ENCODE data around the gene MAPK10.

MAPK10 gene

GRCh38 chr4:86184901-86185285 is 175.0 kb downstream of the MAPK10 start (continued):
- TF ChIP-seq ZNF362 (tag by site-specific recombination; IDR thresholded peaks at IDR 0.05) (no peak), ZNF791 (tag by site-specific recombination; IDR thresholded peaks at IDR 0.05) (no peak), ZBTB7A (tag by site-specific recombination; IDR thresholded peaks at IDR 0.05; ENCODE audit: low read depth) (no peak), ZNF626 (tag by site-specific recombination; IDR thresholded peaks at IDR 0.05) (no peak), ZNF843 (tag by site-specific recombination; IDR thresholded peaks at IDR 0.05) (no peak), REPIN1 (tag by site-specific recombination; IDR thresholded peaks at IDR 0.05; ENCODE audit: low read depth) (no peak), WT1 (tag by site-specific recombination; IDR thresholded peaks at IDR 0.05) (no peak), YY2 (tag by site-specific recombination; IDR thresholded peaks at IDR 0.05) (no peak), KLF16 (tag by site-specific recombination; IDR thresholded peaks at IDR 0.05) (no peak), KLF17 (tag by site-specific recombination; IDR thresholded peaks at IDR 0.05) (no peak)
- TF ChIP-seq, protein P1, sequence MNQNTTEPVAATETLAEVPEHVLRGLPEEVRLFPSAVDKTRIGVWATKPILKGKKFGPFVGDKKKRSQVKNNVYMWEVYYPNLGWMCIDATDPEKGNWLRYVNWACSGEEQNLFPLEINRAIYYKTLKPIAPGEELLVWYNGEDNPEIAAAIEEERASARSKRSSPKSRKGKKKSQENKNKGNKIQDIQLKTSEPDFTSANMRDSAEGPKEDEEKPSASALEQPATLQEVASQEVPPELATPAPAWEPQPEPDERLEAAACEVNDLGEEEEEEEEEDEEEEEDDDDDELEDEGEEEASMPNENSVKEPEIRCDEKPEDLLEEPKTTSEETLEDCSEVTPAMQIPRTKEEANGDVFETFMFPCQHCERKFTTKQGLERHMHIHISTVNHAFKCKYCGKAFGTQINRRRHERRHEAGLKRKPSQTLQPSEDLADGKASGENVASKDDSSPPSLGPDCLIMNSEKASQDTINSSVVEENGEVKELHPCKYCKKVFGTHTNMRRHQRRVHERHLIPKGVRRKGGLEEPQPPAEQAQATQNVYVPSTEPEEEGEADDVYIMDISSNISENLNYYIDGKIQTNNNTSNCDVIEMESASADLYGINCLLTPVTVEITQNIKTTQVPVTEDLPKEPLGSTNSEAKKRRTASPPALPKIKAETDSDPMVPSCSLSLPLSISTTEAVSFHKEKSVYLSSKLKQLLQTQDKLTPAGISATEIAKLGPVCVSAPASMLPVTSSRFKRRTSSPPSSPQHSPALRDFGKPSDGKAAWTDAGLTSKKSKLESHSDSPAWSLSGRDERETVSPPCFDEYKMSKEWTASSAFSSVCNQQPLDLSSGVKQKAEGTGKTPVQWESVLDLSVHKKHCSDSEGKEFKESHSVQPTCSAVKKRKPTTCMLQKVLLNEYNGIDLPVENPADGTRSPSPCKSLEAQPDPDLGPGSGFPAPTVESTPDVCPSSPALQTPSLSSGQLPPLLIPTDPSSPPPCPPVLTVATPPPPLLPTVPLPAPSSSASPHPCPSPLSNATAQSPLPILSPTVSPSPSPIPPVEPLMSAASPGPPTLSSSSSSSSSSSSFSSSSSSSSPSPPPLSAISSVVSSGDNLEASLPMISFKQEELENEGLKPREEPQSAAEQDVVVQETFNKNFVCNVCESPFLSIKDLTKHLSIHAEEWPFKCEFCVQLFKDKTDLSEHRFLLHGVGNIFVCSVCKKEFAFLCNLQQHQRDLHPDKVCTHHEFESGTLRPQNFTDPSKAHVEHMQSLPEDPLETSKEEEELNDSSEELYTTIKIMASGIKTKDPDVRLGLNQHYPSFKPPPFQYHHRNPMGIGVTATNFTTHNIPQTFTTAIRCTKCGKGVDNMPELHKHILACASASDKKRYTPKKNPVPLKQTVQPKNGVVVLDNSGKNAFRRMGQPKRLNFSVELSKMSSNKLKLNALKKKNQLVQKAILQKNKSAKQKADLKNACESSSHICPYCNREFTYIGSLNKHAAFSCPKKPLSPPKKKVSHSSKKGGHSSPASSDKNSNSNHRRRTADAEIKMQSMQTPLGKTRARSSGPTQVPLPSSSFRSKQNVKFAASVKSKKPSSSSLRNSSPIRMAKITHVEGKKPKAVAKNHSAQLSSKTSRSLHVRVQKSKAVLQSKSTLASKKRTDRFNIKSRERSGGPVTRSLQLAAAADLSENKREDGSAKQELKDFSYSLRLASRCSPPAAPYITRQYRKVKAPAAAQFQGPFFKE (tag by site-specific recombination; IDR thresholded peaks at IDR 0.05; ENCODE audit: borderline replicate concordance): no peak
- TF ChIP-seq, protein P2, sequence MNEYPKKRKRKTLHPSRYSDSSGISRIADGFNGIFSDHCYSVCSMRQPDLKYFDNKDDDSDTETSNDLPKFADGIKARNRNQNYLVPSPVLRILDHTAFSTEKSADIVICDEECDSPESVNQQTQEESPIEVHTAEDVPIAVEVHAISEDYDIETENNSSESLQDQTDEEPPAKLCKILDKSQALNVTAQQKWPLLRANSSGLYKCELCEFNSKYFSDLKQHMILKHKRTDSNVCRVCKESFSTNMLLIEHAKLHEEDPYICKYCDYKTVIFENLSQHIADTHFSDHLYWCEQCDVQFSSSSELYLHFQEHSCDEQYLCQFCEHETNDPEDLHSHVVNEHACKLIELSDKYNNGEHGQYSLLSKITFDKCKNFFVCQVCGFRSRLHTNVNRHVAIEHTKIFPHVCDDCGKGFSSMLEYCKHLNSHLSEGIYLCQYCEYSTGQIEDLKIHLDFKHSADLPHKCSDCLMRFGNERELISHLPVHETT (tag by site-specific recombination; IDR thresholded peaks at IDR 0.05): no peak

DNA sequence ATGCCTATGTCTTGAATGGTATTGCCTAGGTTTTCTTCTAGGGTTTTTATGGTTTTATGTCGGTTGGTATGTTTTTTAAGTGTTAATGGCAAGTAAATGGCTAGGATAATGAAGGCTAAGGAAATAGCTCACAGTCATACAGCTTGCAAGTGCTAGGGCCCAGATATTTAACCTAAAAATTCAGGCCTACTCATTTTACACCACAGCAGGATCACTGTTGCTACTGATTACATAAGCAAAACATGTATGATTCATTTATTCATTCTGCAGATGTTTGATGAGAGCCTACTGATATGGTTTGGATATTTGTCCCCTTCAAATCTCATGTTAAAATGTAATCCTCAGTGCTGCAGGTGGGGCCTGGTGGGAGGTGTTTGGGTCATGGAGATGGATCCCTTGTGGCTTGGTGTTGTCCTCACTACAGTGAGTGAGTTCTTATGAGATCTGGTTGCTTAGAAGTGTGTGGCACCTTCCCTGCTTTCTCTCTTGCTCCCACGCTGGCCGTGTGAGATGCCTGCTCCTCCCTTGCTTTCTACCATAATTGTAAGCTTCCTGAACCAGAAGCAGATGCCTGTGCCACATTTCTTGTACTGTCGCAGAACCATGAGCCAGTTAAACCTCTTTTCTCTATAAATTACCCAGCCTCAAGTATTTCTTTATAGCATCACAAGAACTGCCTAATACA is 175.5 kb downstream of the MAPK10 start:
- Histone ChIP-seq H3K36me3 (ENCODE audit: control insufficient read depth in 2 of 2, insufficient read depth in 1 of 2, low read length in 2 of 2) (no peaks in the 10 kb centered on the region), H3K9me3 (ENCODE audit: control insufficient read depth, insufficient read depth, low read depth, low read length) (no peaks in the 10 kb centered on the region), H3K4me3 (ENCODE audit: low read depth, low read length) (no peak overlapping the region), H3K27ac (ENCODE audit: extremely low read depth, low read depth, low read length) (no peak overlapping the region), H3K4me1 (ENCODE audit: control insufficient read depth, insufficient read depth, low read length) (no peaks in the 10 kb centered on the region)
- ChIA-PET POLR2A (no interaction called here), CTCF (no interaction called here)
- TF ChIP-seq ZNF48 (tag by site-specific recombination; IDR thresholded peaks at IDR 0.05): no peak

DNA sequence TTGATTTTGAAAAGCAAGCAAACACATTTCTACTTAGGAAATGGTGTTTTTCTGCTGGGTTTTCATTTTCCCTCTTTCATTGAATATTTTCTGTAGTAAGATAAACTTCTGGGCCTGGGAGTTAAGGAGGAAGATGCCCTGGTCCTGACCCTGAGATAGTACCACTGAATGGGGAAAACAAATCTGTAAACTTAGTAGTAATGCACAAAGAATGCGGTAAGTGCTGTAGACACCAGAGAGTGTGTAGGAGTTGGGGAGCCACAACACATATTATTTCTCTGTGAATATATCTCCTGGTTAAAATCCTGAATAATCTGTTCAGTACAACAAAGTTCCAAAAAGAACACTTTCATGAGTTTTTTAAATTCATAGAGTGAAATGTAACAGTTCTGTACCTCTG is 178.3 kb downstream of the MAPK10 start:
- Histone ChIP-seq H3K4me1 (ENCODE audit: control insufficient read depth, insufficient read depth, low read length) (no peaks in the 10 kb centered on the region), H3K4me3 (ENCODE audit: low read depth, low read length) (no peak overlapping the region), H3K9me3 (ENCODE audit: control insufficient read depth, insufficient read depth, low read depth, low read length) (no peaks in the 10 kb centered on the region), H3K27ac (ENCODE audit: extremely low read depth, low read depth, low read length) (no peak overlapping the region), H3K36me3 (ENCODE audit: control insufficient read depth in 2 of 2, insufficient read depth in 1 of 2, low read length in 2 of 2) (no peaks in the 10 kb centered on the region)
- POLR2A ChIA-PET: no interaction called here
- TF ChIP-seq, protein P3, sequence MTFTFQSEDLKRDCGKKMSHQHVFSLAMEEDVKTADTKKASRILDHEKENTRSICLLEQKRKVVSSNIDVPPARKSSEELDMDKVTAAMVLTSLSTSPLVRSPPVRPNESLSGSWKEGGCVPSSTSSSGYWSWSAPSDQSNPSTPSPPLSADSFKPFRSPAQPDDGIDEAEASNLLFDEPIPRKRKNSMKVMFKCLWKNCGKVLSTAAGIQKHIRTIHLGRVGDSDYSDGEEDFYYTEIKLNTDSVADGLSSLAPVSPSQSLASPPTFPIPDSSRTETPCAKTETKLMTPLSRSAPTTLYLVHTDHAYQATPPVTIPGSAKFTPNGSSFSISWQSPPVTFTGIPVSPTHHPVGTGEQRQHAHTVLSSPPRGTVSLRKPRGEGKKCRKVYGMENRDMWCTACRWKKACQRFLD (tag by site-specific recombination; IDR thresholded peaks at IDR 0.05): no peak
- no peak for TF ChIP-seq KLF17 (tag by site-specific recombination; IDR thresholded peaks at IDR 0.05)
- TF ChIP-seq ZSCAN16 (tag by site-specific recombination; IDR thresholded peaks at IDR 0.05): no peak
- CTCF ChIA-PET: no interaction called here

All from HEK293 (cell line).